Measurements from ENCODE around the gene ATP10A.
"Not testable (repeated sequence)": the region's sequence is repeated elsewhere in the genome, so short reads cannot be mapped to it uniquely, and the experiment has no call there.

ATP10A gene

DNA sequence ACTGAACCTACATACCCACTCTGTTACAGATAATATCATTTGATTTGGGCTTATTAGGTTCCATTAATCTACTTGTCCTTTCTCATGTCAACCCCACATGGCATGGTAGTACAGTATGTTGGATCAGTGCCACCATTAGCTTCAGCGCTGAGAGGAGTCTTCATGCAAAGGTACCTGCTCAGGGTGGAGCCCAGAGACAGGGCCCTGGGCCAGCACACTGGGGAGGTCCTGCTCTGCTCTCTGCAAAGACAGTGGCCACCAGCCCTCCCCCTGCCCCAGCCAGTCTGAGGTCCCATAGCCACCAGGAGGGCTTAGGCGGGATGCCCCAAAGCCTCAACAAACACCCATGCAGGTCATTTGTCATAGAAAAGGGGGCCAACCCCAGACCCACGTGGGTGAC is 71.0 kb downstream of the ATP10A start:
- no peak for DNase-seq

DNA sequence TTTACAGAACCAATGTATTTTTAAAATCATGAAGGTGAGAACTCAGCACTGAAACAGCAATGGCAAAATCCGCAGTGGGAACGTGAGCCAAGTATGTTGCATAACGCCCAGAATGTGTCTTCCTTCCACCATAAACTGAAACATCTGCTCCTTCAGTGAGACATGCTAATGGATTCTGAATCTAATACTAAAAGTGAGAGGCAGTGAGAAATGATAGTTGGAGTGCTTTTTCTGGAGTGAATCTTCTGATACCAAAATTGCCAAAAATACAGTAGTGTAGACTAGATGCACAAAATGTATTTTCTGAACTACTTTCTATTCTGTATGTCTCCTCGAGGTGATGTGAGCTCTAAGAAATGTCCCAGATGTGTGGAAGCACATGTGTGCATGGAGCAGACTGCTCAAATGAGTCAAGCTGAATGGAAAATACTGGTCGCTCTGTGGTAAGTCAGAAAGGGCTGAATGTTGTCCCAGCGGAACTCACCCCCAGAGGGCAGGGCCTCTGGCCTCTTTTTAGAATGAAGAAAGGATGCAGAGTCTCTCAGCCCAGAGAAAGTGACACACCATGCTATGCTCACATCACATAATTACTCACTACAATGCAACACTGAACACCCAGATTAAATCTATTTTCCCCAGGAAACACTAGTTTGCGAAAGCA is 73.0 kb downstream of the ATP10A start:
- DNase-seq: no peak

DNA sequence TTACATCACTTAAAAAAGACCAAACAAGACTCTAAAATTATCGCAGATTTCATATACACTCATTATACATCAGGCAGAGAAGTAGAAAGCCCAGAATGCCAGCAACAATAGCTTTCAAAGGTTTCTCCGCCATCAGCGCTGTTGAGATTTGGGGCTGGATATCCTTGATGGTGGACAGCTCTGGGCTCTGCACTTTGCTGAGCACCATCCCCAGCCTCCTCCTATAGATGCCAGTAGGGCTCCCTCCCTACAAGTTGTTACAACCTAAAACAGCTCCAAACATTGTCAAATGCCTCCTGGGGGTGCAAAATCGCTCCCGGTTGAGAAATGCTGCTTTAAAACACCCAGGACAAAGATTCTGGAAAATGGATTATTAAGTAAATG is 73.5 kb downstream of the ATP10A start:
- no peak for DNase-seq

DNA sequence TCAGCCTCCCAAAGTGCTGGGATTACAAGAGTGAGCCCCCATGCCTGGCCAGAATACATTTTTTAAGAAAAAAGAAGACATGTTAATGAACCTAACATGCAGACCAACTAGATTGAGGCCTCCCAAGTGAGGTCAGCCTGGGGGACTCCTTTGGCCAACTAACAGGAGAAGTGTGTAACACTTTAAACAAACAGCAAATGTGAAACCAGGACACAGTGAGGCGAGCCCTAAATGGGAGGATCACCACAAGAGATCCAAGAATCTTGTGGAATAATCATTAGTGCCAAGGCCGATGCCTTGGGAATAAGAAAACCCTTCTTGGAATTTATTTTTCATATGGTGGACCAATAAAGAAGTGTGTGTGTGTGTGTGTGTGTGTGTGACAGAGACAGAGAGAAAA is 73.9 kb downstream of the ATP10A start:
- no peak for DNase-seq

DNA sequence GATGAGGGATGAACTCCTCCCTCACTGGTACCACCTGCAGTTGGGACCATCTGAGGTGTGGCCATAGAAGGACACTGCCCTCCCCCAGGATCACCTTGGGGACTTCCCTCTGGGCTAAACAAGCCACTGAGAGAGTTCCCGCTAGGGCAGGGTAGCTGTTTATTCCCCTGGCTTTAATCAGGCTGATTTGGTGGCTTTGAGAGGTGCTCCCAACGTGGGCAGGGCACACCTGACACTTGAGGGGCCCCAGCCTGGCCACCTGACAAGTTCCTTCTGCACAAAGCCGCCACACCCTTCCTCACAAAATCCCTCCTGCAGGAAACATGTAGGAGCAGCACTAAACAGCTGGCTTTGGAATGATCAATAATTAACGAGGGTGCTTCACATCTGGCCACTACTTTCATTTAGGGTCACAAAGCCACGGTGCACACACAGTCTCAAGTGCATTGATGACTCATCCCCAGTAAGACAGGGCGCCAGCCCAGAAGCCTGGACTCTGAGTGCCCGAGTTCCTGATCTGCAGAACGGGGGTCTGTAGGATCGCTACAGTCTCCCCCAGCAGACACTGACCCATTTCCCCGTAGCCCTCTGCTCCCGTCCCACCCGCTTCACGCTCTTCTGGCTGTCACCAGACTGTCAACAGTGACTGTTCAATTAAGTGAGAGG is 75.1 kb downstream of the ATP10A start:
- DNase-seq: no peak

DNA sequence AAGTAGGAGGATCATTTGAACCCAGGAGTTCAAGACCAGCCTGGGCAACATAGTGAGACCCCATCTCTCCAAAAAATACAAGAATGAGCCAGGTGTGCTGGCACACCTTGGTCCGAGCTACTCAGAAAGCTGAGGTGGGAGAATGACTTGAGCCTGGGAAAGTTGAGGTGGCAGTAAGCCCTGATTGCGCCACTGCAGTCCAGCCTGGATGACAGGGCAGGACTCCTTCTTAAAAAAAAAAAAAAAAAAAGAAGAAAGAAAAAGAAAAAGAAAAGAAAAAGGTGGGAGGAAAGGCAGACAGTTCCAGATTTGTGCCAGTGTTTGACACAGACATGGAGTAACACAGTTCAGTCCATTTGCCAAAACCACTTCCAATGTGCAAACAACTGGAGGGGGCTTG is 75.7 kb downstream of the ATP10A start:
- DNase-seq: no peak

DNA sequence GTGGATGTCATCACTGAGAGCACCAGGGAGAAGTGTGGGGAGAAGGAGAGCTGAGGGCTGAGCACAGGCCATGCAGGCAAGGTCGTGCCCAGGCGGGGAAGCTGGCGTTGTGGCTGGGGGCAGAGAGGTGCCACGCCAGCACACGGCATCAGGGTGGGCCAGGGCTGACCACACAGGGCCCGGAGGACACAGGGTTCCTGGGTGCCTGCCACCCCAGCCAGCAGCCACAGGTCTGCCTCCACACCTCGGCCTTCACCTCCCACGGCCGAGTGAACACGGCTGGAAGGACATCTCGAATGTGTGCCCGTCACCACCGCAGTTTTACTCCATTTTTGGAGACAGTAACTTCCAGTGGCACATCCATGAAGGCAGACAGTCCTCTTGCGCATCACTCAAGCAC is 77.1 kb downstream of the ATP10A start:
- no peak for DNase-seq

- no peak for DNase-seq
Observed at GRCh38 chr15:25785641-25786025, 77.5 kb downstream of the ATP10A start.

DNA sequence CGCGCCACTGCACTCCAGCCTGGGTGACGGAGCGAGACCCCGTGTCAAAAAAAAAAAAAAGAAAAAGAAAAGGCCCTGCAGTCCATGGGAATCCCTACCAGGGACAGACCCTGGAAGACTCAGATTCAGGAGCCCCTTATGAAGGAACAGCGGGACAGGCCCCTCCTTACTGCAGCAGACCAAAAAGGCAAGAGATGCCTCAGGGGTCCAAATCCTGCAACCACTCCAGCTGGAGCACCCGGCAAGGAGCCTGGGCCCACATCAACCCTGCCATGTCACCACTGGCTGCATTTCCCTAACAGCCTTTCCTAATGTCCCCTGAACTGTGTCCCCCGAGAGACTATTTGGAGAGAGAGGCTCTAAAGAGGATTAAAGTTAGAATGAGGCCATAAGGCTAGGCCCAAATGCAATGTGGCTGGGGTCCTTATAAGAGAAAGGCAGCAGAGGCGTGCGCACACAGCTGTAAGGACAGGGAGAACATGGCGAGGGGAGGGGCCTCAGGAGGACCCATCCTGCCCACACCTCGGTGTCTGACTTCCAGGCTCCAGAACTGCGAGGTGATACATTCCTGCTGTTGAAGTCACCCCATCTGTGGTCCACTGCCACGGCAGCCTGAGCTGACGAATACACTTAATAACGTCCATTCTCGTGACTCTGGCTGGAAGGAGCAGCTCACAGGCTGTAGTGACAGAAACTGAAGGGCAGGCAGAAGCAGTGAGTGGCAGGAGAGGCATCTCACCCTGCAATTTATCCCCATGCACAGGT is 78.1 kb downstream of the ATP10A start:
- no peak for DNase-seq

GRCh38 chr15:25783607-25784540 is 79.3 kb downstream of the ATP10A start:
- peak; percentile 38 for DNase-seq

DNA sequence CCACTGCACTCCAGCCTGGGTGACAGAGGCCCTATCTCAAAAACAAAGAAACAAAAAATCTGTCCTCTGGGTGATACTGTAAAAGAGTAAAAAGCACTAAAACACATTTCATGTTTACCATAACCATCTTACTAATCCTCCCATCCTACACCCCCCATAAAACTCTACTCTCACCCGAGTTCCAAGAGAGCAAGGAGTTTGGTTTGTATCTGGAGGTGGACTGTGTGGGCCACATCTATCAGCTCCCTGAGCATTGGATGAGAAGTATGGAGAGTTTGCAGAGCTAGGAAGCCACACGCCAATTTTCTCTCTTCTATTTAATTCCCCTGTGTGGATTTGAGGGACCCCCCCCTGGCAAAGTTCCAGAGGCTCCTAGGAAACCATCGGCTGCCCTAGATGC is 80.0 kb downstream of the ATP10A start:
- DNase-seq: no peak

- no peak for DNase-seq
Observed at GRCh38 chr15:25780479-25781255, 82.5 kb downstream of the ATP10A start.

- no peak for DNase-seq
Observed at GRCh38 chr15:25778161-25778560, 85.0 kb downstream of the ATP10A start.

DNA sequence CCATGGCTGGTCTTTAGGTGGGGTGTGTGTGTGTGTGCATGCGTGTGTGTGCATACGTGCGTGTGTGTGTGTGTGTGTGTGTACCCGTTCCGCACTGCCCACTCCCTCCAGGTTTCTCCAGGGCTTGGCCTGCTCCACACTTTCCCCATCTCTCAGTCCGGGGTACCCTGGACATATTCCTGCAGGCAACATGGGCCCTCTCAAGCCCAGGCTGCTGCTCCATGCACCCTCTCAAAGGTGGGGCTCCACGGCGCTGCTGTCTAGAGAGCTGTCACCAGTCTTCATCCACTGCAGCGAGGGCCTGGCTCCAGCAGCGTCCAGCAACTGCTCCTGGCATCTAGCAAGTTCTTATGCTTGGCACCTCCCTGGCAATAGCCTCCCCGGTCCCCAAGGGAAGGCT is 86.1 kb downstream of the ATP10A start:
- no peak for DNase-seq

GRCh38 chr15:25776071-25776746 is 86.9 kb downstream of the ATP10A start:
- DNase-seq: no peak

DNA sequence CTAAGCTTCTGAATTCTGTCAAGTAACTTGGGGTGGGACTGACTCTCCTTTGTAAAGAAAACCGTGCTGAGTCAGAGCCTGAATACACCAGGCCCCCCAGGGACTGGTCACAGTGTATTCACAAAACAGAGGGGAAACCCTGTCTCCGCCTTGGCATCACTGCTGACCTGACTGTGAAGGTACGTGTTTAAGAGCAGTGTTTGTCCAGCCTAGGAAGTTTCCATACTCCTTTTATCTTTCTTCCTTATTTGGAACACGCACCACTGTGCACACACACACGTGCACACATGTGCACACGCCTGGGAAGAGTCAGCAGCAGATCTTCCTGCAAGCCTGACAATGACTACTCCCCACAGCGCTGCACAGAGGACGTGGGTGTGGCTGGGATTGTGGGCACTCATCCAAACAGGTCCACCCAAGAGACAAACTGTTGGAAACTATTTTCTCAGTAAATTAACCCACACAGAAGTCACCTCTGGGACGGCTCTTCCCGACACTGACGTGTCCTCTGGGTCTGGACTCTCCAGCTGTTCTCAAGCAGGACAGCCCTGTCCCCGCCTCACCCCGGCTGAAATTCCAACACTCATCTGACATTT is 87.7 kb downstream of the ATP10A start:
- DNase-seq: no peak

- DNase-seq: no peak
Observed at GRCh38 chr15:25774871-25775270, 88.3 kb downstream of the ATP10A start.

DNA sequence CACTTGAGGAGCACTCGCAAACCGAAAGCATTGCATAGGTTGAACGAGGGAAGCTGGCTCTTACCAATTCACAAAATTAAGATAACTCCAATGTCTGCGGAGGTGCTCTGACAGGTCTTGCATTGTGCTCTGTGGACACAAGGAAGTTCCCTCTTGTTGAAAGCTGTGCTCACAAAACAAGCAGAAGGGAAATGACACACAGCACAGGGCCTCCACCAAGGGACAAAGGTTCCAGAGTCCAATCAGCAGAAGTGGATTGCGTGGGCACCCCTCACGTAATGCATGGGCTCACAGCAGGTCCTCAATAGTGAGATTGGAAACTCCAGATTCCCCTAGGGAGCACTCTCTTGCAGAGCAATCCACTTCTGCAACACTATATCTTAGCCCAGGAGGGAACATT is 89.9 kb downstream of the ATP10A start:
- no peak for DNase-seq

DNA sequence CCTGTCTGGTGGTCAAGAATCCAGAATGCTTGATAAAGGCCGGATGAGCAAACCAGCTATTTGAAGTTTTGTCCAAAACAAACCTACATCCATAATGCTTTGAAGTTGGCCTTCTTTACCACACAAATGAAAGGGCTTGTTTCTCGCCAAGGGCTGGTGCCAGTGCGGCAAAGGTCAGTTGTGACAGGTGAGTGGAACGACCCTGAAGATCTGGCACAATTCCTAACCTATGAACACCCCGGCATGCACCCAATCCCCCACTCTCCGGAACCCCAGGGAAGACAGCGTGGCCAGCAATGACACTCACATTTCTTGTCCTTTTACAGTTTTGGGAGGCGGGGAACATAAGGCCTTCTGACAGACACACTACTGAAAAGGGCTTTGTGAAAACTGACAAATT is 90.6 kb downstream of the ATP10A start:
- no peak for DNase-seq

DNA sequence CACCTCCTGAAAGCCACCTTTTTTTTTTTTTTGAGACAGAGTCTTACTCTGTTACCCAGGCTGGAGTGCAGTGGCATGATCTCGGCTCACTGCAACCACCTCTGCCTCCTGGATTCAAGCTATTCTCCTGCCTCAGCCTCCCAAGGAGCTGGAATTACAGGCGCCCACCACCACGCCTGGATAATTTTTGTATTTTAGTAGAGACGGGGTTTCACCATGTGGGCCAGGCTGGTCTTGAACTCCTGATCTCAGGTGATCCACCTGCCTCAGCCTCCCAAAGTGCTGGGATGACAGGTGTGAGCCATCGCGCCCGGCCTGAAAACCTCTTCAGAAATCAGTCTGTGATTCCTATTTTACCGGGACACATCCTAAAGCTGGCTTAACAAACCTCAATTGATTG is 91.4 kb downstream of the ATP10A start:
- not testable (repeated sequence) for DNase-seq

GRCh38 chr15:25771338-25771706 is 91.8 kb downstream of the ATP10A start:
- DNase-seq: no peak
